Naive thymus-derived CD8-positive, alpha-beta T cell (primary cell): ENCODE data around the gene SCYL2. TPM values are rescaled to one million over a fixed set of nuclear protein-coding genes. Genes with fewer than 3 reads are reported as not detected.

Experiments
- polyA plus RNA-seq, 3 donors: library from polyadenylated mRNA; unstranded; fragments of 300-500 nt; fragmentation: Illumina TruSeq; gene quantifications; one replicate each; pipeline ENCODE4 v1.2.3, GENCODE V29; 2021
- total RNA-seq, 8 experiments: library from RNA in 2 of 8; stranded (reverse) in 2 of 8; gene quantifications; one replicate each; pipeline ENCODE4 v1.2.3 and lab custom pipeline; 2021 to 2026

The SCYL2 gene
- total and polyA plus RNA-seq, 5 experiments from 2014 or later, result 15.9 to 52.3 (median 18.6) TPM

Other genes starting within 250 kb of the SCYL2 start
- gene BLTP3B, start 124.3 kb upstream of the SCYL2 start, total RNA-seq, result 10 to 100 TPM; 18.5 to 22.4 TPM
- 10 to 100 TPM in 2 of 3 donors, 1 to 10 TPM in 1; 9.7 to 14.8 (median 12.1) TPM for gene BLTP3B, start 124.3 kb upstream of the SCYL2 start, polyA plus RNA-seq
- 10 to 100 TPM; 42.8 to 47.3 TPM for gene ACTR6, start 66.4 kb upstream of the SCYL2 start, total RNA-seq
- gene ACTR6, start 66.4 kb upstream of the SCYL2 start, polyA plus RNA-seq, result 10 to 100 TPM; 37.4 to 46.7 (median 38.5) TPM
- under 1 TPM; 0.38 to 0.81 TPM for gene DEPDC4, start 98 bp upstream of the SCYL2 start, total RNA-seq
- 1 to 10 TPM; 1.0 to 1.6 (median 1.0) TPM for gene DEPDC4, start 98 bp upstream of the SCYL2 start, polyA plus RNA-seq
- gene SLC17A8, start 89.9 kb downstream of the SCYL2 start, total RNA-seq, result not detected
- not detected for gene SLC17A8, start 89.9 kb downstream of the SCYL2 start, polyA plus RNA-seq
- gene NR1H4, start 206.7 kb downstream of the SCYL2 start, total RNA-seq, result not detected
- gene NR1H4, start 206.7 kb downstream of the SCYL2 start, polyA plus RNA-seq, result not detected